ENCODE measurements around the gene AFAP1L1. TPM values are rescaled to one million over a fixed set of nuclear protein-coding genes. Genes with fewer than 3 reads are reported as not detected.

The AFAP1L1 gene
- total and polyA plus RNA-seq, 2 donors (not counting 3 experiments of a cell fraction or from before 2014, with no cell fraction given): 7.9 to 73.2 TPM

- Histone ChIP-seq H3K27ac (ENCODE audit: insufficient read depth, low read depth, low read length) (no peak overlapping the region), H3K4me3 (replicated peaks in 1 of 3; ENCODE audit: insufficient read depth in 1 of 3, low read depth in 1 of 3, low read length in 3 of 3) (no peak overlapping the region), H3K4me2 (ENCODE audit: insufficient read depth, low read length) (no peak overlapping the region), H3K4me1 (ENCODE audit: control insufficient read depth, extremely low read depth, insufficient read depth, low read length) (peaks cover 54% of the 10 kb centered on the region), H2AFZ (ENCODE audit: low read depth, low read length) (no peak overlapping the region), H3K27me3 (ENCODE audit: control insufficient read depth in 2 of 2, insufficient read depth in 2 of 2, low read length in 2 of 2) (no peaks in the 10 kb centered on the region), H3K79me2 (ENCODE audit: control insufficient read depth, insufficient read depth, low read length) (no peaks in the 10 kb centered on the region), H3K9ac (replicated peaks; ENCODE audit: extremely low read depth, insufficient read depth, low read length) (no peak overlapping the region), H4K20me1 (replicated peaks; ENCODE audit: control insufficient read depth, extremely low read depth, insufficient read depth, low read length) (no peaks in the 10 kb centered on the region), H3K9me3 (replicated peaks; ENCODE audit: control insufficient read depth, insufficient read depth, low read length) (no peaks in the 10 kb centered on the region), H3K36me3 (ENCODE audit: control insufficient read depth in 2 of 2, extremely low read depth in 1 of 2, insufficient read depth in 2 of 2, low read length in 2 of 2) (peaks cover 0 to 5% of the 10 kb centered on the region in 2 experiments), H3K9me1 (replicated peaks; ENCODE audit: control insufficient read depth, extremely low read depth, insufficient read depth, low read length) (no peaks in the 10 kb centered on the region)
- TF ChIP-seq CTCF (IDR thresholded peaks at IDR 0.05; ENCODE audit: extremely low read depth in 1 of 2, insufficient read depth in 1 of 2, low read depth in 1 of 2, low read length in 2 of 2) (no peak), POLR2A (IDR thresholded peaks at IDR 0.05; ENCODE audit: low read depth, low read length) (no peak), JUN (IDR thresholded peaks at IDR 0.05; ENCODE audit: borderline replicate concordance, insufficient read depth, insufficient read length, low read depth) (no peak), MAX (IDR thresholded peaks at IDR 0.05; ENCODE audit: insufficient read depth, insufficient read length) (no peak), EZH2 (IDR thresholded peaks at IDR 0.05; ENCODE audit: borderline replicate concordance, low read depth, low read length, severe bottlenecking) (no peak), FOS (IDR thresholded peaks at IDR 0.05; ENCODE audit: borderline replicate concordance, insufficient read depth, low read length) (no peak), MYC (IDR thresholded peaks at IDR 0.05; ENCODE audit: low read depth, low read length) (no peak), GATA2 (IDR thresholded peaks at IDR 0.05; ENCODE audit: insufficient read depth, insufficient read length, low read depth, low read length) (no peak), POLR2AphosphoS5 (IDR thresholded peaks at IDR 0.05; ENCODE audit: insufficient read depth, low read depth, low read length) (no peak)
- DNase-seq (ENCODE audit: low read depth, low spot score): no peak
- CTCF ChIA-PET: interaction anchor here (1.1 to 2.2 kb wide), 8 partner anchors 8 to 56 kb away, joined by 3 to 8 read pairs (median 5); partner anchors contain the start of gene PCYOX1L
- no TSS peak for BruUV-seq (replicated peaks)
- POLR2A ChIA-PET: no interaction called here
- dilution Hi-C loops (cut with MboI; ENCODE audit: extremely low pct_ligation_motif_present, low sequenced_read_pairs): no loop called here
- no peak for FAIRE-seq
- intact Hi-C loops (cut with micrococcal nuclease): loop anchor here (5.0 kb wide), 1 partner anchor 33 kb away; the partner anchor contains the start of gene PCYOX1L
Observed at GRCh38 chr5:149324641-149325040, 53.0 kb downstream of the AFAP1L1 start.
